ENCODE results near the gene IGF2. TPM values are rescaled to one million over a fixed set of nuclear protein-coding genes. Genes with fewer than 3 reads are reported as not detected.
A peak's percentile ranks its signal among the peaks of the same experiment; 100 is the strongest.

The IGF2 gene
- polyA plus RNA-seq, 1 donor from 2014 or later: not detected

GRCh38 chr11:2171591-2172003 is 32.4 kb upstream of the IGF2 start, which contains the start of gene TH:
Gene TH (minus strand): TSS chr11:2171815. CDS start chr11:2171786, 29 bp downstream.
- Histone ChIP-seq H3K9me3 (ENCODE audit: low read length) (no peaks in the 10 kb centered on the region), H3K27ac (ENCODE audit: low read length) (no peak within 1 kb of the TSS), H3K9me2 (ENCODE audit: insufficient read depth, low read length) (no peaks in the 10 kb centered on the region), H3K9ac (ENCODE audit: low read length) (peak within 1 kb of the TSS; percentile 44), H3K4me2 (ENCODE audit: low read length) (no peak within 1 kb of the TSS), H3F3A (ENCODE audit: insufficient read depth, low read length, poor library complexity, severe bottlenecking) (no peaks in the 10 kb centered on the region), H4K20me1 (ENCODE audit: insufficient read depth) (no peaks in the 10 kb centered on the region), H2AFZ (ENCODE audit: low read depth, low read length) (no peak within 1 kb of the TSS), H3K4me3 (ENCODE audit: low read length) (no peak within 1 kb of the TSS), H3K79me2 (replicated peaks; ENCODE audit: insufficient read depth, low read length) (no peaks in the 10 kb centered on the region), H3K27me3 (ENCODE audit: insufficient read depth, low read depth, low read length) (no peaks in the 10 kb centered on the region), H3K36me3 (ENCODE audit: insufficient read depth, low read length) (no peaks in the 10 kb centered on the region)
- TF ChIP-seq RAD21 (conservative IDR thresholded peaks at IDR 0.05): no peak
- TF ChIP-seq, protein P1, sequence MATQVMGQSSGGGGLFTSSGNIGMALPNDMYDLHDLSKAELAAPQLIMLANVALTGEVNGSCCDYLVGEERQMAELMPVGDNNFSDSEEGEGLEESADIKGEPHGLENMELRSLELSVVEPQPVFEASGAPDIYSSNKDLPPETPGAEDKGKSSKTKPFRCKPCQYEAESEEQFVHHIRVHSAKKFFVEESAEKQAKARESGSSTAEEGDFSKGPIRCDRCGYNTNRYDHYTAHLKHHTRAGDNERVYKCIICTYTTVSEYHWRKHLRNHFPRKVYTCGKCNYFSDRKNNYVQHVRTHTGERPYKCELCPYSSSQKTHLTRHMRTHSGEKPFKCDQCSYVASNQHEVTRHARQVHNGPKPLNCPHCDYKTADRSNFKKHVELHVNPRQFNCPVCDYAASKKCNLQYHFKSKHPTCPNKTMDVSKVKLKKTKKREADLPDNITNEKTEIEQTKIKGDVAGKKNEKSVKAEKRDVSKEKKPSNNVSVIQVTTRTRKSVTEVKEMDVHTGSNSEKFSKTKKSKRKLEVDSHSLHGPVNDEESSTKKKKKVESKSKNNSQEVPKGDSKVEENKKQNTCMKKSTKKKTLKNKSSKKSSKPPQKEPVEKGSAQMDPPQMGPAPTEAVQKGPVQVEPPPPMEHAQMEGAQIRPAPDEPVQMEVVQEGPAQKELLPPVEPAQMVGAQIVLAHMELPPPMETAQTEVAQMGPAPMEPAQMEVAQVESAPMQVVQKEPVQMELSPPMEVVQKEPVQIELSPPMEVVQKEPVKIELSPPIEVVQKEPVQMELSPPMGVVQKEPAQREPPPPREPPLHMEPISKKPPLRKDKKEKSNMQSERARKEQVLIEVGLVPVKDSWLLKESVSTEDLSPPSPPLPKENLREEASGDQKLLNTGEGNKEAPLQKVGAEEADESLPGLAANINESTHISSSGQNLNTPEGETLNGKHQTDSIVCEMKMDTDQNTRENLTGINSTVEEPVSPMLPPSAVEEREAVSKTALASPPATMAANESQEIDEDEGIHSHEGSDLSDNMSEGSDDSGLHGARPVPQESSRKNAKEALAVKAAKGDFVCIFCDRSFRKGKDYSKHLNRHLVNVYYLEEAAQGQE (IDR thresholded peaks at IDR 0.05; ENCODE audit: borderline replicate concordance): no peak
- no peak for TF ChIP-seq MXI1 (conservative IDR thresholded peaks at IDR 0.05; ENCODE audit: poor library complexity, severe bottlenecking)
- TF ChIP-seq, protein P2, sequence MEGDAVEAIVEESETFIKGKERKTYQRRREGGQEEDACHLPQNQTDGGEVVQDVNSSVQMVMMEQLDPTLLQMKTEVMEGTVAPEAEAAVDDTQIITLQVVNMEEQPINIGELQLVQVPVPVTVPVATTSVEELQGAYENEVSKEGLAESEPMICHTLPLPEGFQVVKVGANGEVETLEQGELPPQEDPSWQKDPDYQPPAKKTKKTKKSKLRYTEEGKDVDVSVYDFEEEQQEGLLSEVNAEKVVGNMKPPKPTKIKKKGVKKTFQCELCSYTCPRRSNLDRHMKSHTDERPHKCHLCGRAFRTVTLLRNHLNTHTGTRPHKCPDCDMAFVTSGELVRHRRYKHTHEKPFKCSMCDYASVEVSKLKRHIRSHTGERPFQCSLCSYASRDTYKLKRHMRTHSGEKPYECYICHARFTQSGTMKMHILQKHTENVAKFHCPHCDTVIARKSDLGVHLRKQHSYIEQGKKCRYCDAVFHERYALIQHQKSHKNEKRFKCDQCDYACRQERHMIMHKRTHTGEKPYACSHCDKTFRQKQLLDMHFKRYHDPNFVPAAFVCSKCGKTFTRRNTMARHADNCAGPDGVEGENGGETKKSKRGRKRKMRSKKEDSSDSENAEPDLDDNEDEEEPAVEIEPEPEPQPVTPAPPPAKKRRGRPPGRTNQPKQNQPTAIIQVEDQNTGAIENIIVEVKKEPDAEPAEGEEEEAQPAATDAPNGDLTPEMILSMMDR (IDR thresholded peaks at IDR 0.05; ENCODE audit: poor library complexity, severe bottlenecking): no peak
- no peak for TF ChIP-seq SMC3 (conservative IDR thresholded peaks at IDR 0.05; ENCODE audit: poor library complexity)
- no peak for TF ChIP-seq EP300 (conservative IDR thresholded peaks at IDR 0.05; ENCODE audit: poor library complexity, severe bottlenecking)
- no peak for TF ChIP-seq EZH2 (IDR thresholded peaks at IDR 0.05; ENCODE audit: borderline replicate concordance, insufficient read depth, low read length, poor library complexity, severe bottlenecking)
- TF ChIP-seq POLR2AphosphoS5 (IDR thresholded peaks at IDR 0.05): no peak
- TF ChIP-seq TAF1 (IDR thresholded peaks at IDR 0.05; ENCODE audit: low read depth): no peak

GRCh38 chr11:2169626-2170570 is 30.7 kb upstream of the IGF2 start:
- no peak overlapping the region for H2AFZ ChIP-seq (ENCODE audit: low read depth, low read length)
- H3K9ac ChIP-seq (ENCODE audit: low read length): no peak overlapping the region
- H3K9me2 ChIP-seq (ENCODE audit: insufficient read depth, low read length): no peaks in the 10 kb centered on the region
- no peaks in the 10 kb centered on the region for H3K79me2 ChIP-seq (replicated peaks; ENCODE audit: insufficient read depth, low read length)
- H3K27me3 ChIP-seq (ENCODE audit: insufficient read depth, low read depth, low read length): no peaks in the 10 kb centered on the region
- no peaks in the 10 kb centered on the region for H3F3A ChIP-seq (ENCODE audit: insufficient read depth, low read length, poor library complexity, severe bottlenecking)
- no peak overlapping the region for H3K4me2 ChIP-seq (ENCODE audit: low read length)
- H3K4me3 ChIP-seq (ENCODE audit: low read length): no peak overlapping the region
- TF ChIP-seq POLR2AphosphoS5 (IDR thresholded peaks at IDR 0.05) (no peak), RAD21 (conservative IDR thresholded peaks at IDR 0.05) (no peak), MXI1 (conservative IDR thresholded peaks at IDR 0.05; ENCODE audit: poor library complexity, severe bottlenecking) (no peak), EZH2 (IDR thresholded peaks at IDR 0.05; ENCODE audit: borderline replicate concordance, insufficient read depth, low read length, poor library complexity, severe bottlenecking) (no peak), TAF1 (IDR thresholded peaks at IDR 0.05; ENCODE audit: low read depth) (no peak), SMC3 (conservative IDR thresholded peaks at IDR 0.05; ENCODE audit: poor library complexity) (no peak), EP300 (conservative IDR thresholded peaks at IDR 0.05; ENCODE audit: poor library complexity, severe bottlenecking) (no peak)
- TF ChIP-seq, protein P2 (IDR thresholded peaks at IDR 0.05; ENCODE audit: poor library complexity, severe bottlenecking): no peak
- TF ChIP-seq, protein P1 (IDR thresholded peaks at IDR 0.05; ENCODE audit: borderline replicate concordance): no peak
- no peaks in the 10 kb centered on the region for H3K36me3 ChIP-seq (ENCODE audit: insufficient read depth, low read length)
- H4K20me1 ChIP-seq (ENCODE audit: insufficient read depth): no peaks in the 10 kb centered on the region
- no peak overlapping the region for H3K27ac ChIP-seq (ENCODE audit: low read length)
- H3K9me3 ChIP-seq (ENCODE audit: low read length): no peaks in the 10 kb centered on the region
